WTC11 (cell line): ENCODE data around the gene SPATA18.

ENCODE experiments used
- EMX1 ChIP-seq: fragments of 250-450 bp; sonication (Bioruptor Pico); IDR thresholded peaks from 2 replicates; pipeline ENCODE4 v1.8.0; 2021; ENCODE audit warnings: mild to moderate bottlenecking
- ERG ChIP-seq: fragments of 250-450 bp; sonication (Bioruptor Pico); IDR thresholded peaks from 2 replicates; pipeline ENCODE4 v1.8.0; 2021; ENCODE audit warnings: mild to moderate bottlenecking
- FOXK1 ChIP-seq: sonication (generic); formaldehyde crosslinking; IDR thresholded peaks from 2 replicates; pipeline ENCODE4 v1.8.0; 2022; ENCODE audit warnings: mild to moderate bottlenecking, moderate library complexity, missing genetic modification reagents
- FOXP1 ChIP-seq: sonication (generic); formaldehyde crosslinking; IDR thresholded peaks from 2 replicates; pipeline ENCODE4 v1.8.0; 2022; ENCODE audit warnings: missing genetic modification reagents, mild to moderate bottlenecking, moderate library complexity, borderline replicate concordance
- GABPB1 ChIP-seq: sonication (generic); formaldehyde crosslinking; IDR thresholded peaks from 2 replicates; pipeline ENCODE4 v1.8.1; 2023; ENCODE audit warnings: mild to moderate bottlenecking, missing genetic modification reagents
- MLX ChIP-seq: sonication (generic); formaldehyde crosslinking; IDR thresholded peaks from 2 replicates; pipeline ENCODE4 v1.8.1; 2023; ENCODE audit warnings: mild to moderate bottlenecking, missing genetic modification reagents, moderate library complexity
- MXD4 ChIP-seq: fragments of 250-450 bp; sonication (Bioruptor Pico); IDR thresholded peaks from 2 replicates; pipeline ENCODE4 v1.8.0; 2021; ENCODE audit warnings: mild to moderate bottlenecking, moderate library complexity, borderline replicate concordance
- RELA ChIP-seq: sonication (generic); formaldehyde crosslinking; IDR thresholded peaks from 2 replicates; pipeline ENCODE4 v1.8.1; 2022; ENCODE audit warnings: missing genetic modification reagents, mild to moderate bottlenecking, borderline replicate concordance
- STAT6 ChIP-seq: sonication (generic); formaldehyde crosslinking; conservative IDR thresholded peaks from 2 replicates; pipeline ENCODE4 v1.8.1; 2023; ENCODE audit warnings: mild to moderate bottlenecking, low read depth, missing genetic modification reagents, moderate library complexity
- ZNF263 ChIP-seq: sonication (generic); formaldehyde crosslinking; IDR thresholded peaks from 2 replicates; pipeline ENCODE4 v1.8.1; 2022; ENCODE audit warnings: low read depth, mild to moderate bottlenecking, moderate library complexity, missing genetic modification reagents
- ZNF396 ChIP-seq: fragments of 250-450 bp; sonication (Bioruptor Pico); IDR thresholded peaks from 2 replicates; pipeline ENCODE4 v1.8.0; 2021; ENCODE audit warnings: mild to moderate bottlenecking, moderate library complexity, borderline replicate concordance
- TF ChIP-seq, protein P1 (sequence below): fragments of 200-600 bp; IDR thresholded peaks from 2 replicates; pipeline ENCODE4 v1.8.0; 2022; ENCODE audit warnings: antibody characterized with exemption
- TF ChIP-seq, protein P2 (sequence below): sonication (generic); formaldehyde crosslinking; IDR thresholded peaks from 2 replicates; pipeline ENCODE4 v1.8.0; 2022; ENCODE audit warnings: missing genetic modification reagents
- TF ChIP-seq, protein P3 (sequence below): sonication (generic); formaldehyde crosslinking; IDR thresholded peaks from 2 replicates; pipeline ENCODE4 v1.8.0; 2022; ENCODE audit warnings: mild to moderate bottlenecking, missing genetic modification reagents

- no peak for TF ChIP-seq STAT6 (CRISPR knock-in tag)
- no peak for TF ChIP-seq FOXP1 (CRISPR knock-in tag)
- no peak for TF ChIP-seq RELA (CRISPR knock-in tag)
- TF ChIP-seq, protein P1, sequence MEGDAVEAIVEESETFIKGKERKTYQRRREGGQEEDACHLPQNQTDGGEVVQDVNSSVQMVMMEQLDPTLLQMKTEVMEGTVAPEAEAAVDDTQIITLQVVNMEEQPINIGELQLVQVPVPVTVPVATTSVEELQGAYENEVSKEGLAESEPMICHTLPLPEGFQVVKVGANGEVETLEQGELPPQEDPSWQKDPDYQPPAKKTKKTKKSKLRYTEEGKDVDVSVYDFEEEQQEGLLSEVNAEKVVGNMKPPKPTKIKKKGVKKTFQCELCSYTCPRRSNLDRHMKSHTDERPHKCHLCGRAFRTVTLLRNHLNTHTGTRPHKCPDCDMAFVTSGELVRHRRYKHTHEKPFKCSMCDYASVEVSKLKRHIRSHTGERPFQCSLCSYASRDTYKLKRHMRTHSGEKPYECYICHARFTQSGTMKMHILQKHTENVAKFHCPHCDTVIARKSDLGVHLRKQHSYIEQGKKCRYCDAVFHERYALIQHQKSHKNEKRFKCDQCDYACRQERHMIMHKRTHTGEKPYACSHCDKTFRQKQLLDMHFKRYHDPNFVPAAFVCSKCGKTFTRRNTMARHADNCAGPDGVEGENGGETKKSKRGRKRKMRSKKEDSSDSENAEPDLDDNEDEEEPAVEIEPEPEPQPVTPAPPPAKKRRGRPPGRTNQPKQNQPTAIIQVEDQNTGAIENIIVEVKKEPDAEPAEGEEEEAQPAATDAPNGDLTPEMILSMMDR = no peak
- TF ChIP-seq, protein P2, sequence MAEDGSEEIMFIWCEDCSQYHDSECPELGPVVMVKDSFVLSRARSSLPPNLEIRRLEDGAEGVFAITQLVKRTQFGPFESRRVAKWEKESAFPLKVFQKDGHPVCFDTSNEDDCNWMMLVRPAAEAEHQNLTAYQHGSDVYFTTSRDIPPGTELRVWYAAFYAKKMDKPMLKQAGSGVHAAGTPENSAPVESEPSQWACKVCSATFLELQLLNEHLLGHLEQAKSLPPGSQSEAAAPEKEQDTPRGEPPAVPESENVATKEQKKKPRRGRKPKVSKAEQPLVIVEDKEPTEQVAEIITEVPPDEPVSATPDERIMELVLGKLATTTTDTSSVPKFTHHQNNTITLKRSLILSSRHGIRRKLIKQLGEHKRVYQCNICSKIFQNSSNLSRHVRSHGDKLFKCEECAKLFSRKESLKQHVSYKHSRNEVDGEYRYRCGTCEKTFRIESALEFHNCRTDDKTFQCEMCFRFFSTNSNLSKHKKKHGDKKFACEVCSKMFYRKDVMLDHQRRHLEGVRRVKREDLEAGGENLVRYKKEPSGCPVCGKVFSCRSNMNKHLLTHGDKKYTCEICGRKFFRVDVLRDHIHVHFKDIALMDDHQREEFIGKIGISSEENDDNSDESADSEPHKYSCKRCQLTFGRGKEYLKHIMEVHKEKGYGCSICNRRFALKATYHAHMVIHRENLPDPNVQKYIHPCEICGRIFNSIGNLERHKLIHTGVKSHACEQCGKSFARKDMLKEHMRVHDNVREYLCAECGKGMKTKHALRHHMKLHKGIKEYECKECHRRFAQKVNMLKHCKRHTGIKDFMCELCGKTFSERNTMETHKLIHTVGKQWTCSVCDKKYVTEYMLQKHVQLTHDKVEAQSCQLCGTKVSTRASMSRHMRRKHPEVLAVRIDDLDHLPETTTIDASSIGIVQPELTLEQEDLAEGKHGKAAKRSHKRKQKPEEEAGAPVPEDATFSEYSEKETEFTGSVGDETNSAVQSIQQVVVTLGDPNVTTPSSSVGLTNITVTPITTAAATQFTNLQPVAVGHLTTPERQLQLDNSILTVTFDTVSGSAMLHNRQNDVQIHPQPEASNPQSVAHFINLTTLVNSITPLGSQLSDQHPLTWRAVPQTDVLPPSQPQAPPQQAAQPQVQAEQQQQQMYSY (CRISPR knock-in tag) = no peak
- TF ChIP-seq EMX1 (CRISPR knock-in tag) = no peak
- TF ChIP-seq MLX (CRISPR knock-in tag) = no peak
- TF ChIP-seq, protein P3, sequence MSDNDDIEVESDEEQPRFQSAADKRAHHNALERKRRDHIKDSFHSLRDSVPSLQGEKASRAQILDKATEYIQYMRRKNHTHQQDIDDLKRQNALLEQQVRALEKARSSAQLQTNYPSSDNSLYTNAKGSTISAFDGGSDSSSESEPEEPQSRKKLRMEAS (CRISPR knock-in tag) = no peak
- no peak for TF ChIP-seq ZNF263
- TF ChIP-seq ERG = no peak
- TF ChIP-seq ZNF396 (CRISPR knock-in tag) = no peak
- TF ChIP-seq FOXK1 (CRISPR knock-in tag) = no peak
- no peak for TF ChIP-seq GABPB1 (CRISPR knock-in tag)
- TF ChIP-seq MXD4 (CRISPR knock-in tag) = no peak
These were observed 56.2 kb downstream of the SPATA18 start for GRCh38 chr4:52107336-52107735.
